Stimulated activated CD4-positive, alpha-beta T cell treated with anti-CD3 and anti-CD28 coated beads, TNF-alpha, amount 100 ng/mL, for 1 hour (primary cell): ENCODE data around the gene FOXD4L6.
"Not testable (repeated sequence)": the region's sequence is repeated elsewhere in the genome, so short reads cannot be mapped to it uniquely, and the experiment has no call there.

Experiments used
- DNase-seq, 3 donors: peaks; one replicate each; pipeline ENCODE4 v3.0.0-alpha.2; 2020; ENCODE audit warnings: low read depth in 3 of 3, low spot score in 1 of 3

The FOXD4L6 gene

GRCh38 chr9:41128581-41128980 is at the start of gene FOXD4L6:
TSS of gene FOXD4L6 (minus strand) at chr9:41128681. CDS start at chr9:41128383, 298 bp downstream.
- not testable (repeated sequence) for DNase-seq

GRCh38 chr9:41174994-41175393 is 46.5 kb upstream of the FOXD4L6 start:
- not testable (repeated sequence) for DNase-seq

DNA sequence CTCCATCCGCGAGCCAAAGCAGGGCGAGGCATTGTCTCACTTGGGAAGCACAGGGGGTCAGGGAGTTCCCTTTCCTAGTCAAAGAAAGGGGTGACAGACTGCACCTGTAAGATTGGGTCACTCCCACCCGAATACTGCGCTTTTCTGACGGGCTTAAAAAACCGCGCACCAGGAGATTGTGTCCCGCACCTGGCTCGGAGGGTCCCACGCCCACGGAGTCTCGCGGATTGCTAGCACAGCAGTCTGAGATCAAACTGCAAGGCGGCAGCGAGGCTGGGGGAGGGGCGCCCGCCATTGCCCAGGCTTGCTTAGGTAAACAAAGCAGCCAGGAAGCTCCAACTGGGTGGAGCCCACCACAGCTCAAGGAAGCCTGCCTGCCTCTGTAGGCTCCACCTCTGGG is 21.6 kb upstream of the FOXD4L6 start:
- DNase-seq: not testable (repeated sequence)

DNA sequence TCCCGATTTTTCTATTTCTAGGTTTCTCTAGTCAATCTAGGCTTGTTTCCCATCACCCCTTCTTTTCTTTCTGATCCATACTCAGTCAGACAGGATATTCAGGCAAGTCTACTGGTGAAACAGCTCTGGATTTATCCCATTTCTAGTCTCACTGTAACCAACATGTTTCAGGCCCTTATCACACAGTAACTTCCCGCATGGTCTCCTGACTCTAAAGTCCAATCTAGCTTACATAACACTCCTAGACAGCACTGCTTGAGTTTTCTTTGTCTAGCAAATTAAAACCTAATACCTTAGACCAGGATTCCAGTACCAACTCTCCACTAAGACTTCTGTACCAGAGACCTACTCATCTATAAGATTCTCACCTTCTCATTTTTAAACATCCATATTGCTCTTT is 13.4 kb upstream of the FOXD4L6 start:
- DNase-seq: not testable (repeated sequence)

- not testable (repeated sequence) for DNase-seq
Measured at GRCh38 chr9:41126746-41127446, 1.6 kb downstream of the FOXD4L6 start.

- DNase-seq: not testable (repeated sequence)
Measured at GRCh38 chr9:41125936-41126335, 2.5 kb downstream of the FOXD4L6 start.

DNA sequence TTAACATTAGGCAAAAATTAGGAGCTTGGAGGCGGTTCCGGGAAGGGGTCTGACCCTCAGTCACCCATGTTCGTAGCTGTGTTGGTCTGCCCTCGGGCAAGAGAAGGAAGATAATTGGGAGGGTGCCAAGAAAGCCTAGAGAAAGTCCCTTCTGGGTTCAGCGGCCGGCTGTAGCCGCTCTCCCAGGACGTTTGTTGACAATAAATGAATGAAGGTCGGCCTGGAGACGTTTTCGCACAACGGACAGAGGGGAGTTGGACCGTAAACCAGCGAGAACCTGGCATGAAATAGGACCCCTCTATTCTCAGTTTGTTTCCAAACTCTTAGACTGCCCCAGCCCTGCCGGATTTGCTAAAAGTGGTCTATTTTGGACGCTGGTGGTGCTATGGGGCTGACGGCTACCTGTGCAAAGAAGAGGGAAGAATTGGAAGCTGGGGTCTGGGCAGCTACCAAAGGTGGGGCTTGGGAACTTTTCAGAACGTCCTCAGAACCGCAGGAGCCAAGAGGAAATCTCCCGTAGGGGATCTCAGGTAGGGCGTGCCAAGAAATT is 3.3 kb downstream of the FOXD4L6 start:
- not testable (repeated sequence) for DNase-seq

- not testable (repeated sequence) for DNase-seq
Measured at GRCh38 chr9:41124250-41125108, 4.0 kb downstream of the FOXD4L6 start.

GRCh38 chr9:41123812-41124211 is 4.7 kb downstream of the FOXD4L6 start:
- not testable (repeated sequence) for DNase-seq

- not testable (repeated sequence) for DNase-seq
Measured at GRCh38 chr9:41123396-41123795, 5.1 kb downstream of the FOXD4L6 start.

- not testable (repeated sequence) for DNase-seq
Measured at GRCh38 chr9:41120696-41121095, 7.8 kb downstream of the FOXD4L6 start.

DNA sequence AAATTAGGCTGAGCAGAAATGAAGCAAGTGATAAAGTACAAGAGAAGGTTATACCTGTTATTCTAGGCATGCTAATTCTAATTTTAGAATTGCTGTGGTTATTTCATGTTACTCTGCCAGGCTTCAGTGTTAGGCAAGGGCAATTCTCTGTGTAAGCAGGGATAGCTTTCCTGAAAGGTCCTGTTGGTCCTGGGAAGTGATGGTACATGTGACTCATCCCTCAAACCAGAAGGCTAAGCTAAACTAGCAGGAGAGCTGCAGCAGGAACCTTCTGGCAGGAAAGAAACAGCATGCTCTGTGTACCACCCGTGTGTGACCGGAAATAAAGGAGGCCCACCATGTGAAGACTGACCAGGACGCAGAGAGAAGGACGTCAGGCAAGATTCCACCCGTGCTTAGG is 8.8 kb downstream of the FOXD4L6 start:
- DNase-seq: not testable (repeated sequence)

GRCh38 chr9:41119311-41119710 is 9.2 kb downstream of the FOXD4L6 start:
- DNase-seq: not testable (repeated sequence)

GRCh38 chr9:41113348-41113747 is 15.1 kb downstream of the FOXD4L6 start:
- DNase-seq: not testable (repeated sequence)

DNA sequence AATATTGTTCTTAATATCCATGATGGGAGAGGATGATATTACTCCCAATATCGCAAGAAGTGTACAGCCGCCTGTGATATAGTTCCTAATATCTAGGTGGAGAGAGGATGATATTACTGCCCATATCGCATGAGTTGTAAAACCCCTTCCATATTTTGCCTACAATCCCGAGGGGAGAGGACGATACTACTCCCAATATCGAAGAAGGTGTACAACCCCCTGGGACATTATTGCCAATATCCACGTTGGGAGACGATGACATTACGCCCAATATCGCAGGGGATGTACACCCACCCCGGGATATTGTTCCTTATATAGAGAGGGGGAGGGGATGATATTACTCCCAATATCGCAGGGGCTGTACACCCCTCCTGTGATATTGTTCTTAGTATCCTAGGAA is 17.1 kb downstream of the FOXD4L6 start:
- not testable (repeated sequence) for DNase-seq

DNA sequence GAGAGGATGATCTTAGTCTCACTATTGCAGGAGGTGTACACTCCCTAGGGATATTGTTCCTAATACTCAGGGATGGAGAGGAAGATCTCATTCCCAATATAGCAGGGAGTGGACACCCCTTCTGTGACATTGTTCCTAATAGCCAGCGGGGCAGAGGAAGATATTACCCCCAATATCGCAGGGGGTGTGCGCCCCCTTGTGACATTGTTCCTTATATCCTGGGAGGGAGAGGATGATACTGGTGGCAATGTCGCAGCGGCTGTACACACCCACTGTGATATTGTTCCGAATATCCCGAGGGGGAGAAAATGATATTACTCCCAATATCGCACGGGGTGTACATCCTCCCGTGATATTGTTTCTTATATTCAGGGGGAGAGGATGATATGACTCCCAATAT is 17.6 kb downstream of the FOXD4L6 start:
- not testable (repeated sequence) for DNase-seq

GRCh38 chr9:41109253-41109652 is 19.2 kb downstream of the FOXD4L6 start:
- not testable (repeated sequence) for DNase-seq

- not testable (repeated sequence) for DNase-seq
Measured at GRCh38 chr9:41108816-41109215, 19.7 kb downstream of the FOXD4L6 start.

GRCh38 chr9:41106472-41107116 is 21.9 kb downstream of the FOXD4L6 start:
- DNase-seq: not testable (repeated sequence)

DNA sequence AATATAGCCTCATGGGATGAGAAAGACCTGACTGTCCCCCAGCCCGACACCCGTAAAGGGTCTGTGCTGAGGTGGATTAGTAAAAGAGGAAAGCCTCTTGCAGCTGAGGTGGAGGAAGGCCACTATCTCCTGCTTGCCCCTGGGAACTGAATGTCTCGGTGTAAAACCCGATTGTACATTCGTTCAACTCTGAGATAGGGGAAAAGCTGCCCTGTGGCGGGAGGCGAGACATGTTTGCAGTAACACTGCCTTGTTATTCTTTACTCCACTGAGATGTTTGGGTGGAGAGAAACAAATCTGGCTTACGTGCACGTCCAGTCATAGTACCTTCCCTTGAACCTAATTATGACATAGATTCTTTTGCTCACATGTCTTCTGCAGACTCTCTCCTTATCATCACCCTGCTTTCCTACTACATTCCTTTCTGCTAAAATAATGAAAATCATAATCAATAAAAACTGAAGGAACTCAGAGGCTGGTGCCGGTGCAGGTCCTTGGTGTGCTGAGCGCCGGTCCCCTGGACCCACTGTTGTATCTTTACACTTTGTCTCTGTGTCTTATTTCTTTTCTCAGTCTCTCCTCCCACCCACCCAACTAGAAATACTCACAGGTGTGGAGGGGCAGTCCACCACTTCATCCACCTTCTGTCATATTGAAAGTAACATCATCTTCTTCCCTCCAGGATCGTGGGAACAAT is 22.8 kb downstream of the FOXD4L6 start:
- not testable (repeated sequence) for DNase-seq

DNA sequence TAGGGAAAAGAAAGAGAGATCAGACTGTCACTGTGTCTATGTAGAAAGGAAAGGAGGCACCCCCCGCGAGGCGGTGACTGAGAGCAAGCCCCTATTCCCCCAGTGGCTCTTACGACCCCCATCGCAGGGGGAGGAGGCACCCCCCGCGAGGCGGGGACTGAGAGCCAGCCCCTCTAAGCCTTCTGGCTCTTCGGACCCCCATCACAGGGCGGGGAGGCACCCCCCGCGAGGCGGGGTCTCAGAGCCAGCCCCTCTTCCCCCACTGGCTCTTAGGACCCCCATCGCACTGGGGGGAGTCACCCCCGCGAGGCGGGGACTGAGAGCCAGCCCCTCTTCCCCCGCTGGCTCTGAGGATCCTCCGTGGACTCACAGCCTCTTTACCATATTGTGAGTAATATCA is 23.9 kb downstream of the FOXD4L6 start:
- not testable (repeated sequence) for DNase-seq
